ENCODE measurements around the gene PRKCD. TPM values are rescaled to one million over a fixed set of nuclear protein-coding genes. Genes with fewer than 3 reads are reported as not detected.

PRKCD gene
- total and polyA plus RNA-seq, 9 of the 15 experiments (the other 6 are each of a cell fraction or from before 2014, with no cell fraction given): 2.5 to 19.5 (median 6.1) TPM

GRCh38 chr3:53195602-53196574 is 34.9 kb downstream of the PRKCD start:
- in situ Hi-C loops (cut with MboI): loop anchor here (5.0 kb wide), 1 partner anchor 84 kb away; no protein-coding TSS in a partner anchor
- Histone ChIP-seq H4K20me1 (replicated peaks; ENCODE audit: control insufficient read depth, insufficient read depth, low read length) (0 out of 2 replicates have a peak, but pooled peaks cover 5% of the 10 kb centered on the region), H3K9me3 (replicated peaks; ENCODE audit: control insufficient read depth, insufficient read depth, low read depth, low read length) (no peaks in the 10 kb centered on the region), H3K4me1 (replicated peaks in 1 of 2; ENCODE audit: control insufficient read depth in 2 of 2, insufficient read depth in 2 of 2, low read length in 2 of 2) (peaks cover 9 to 19% of the 10 kb centered on the region in 2 experiments; a peak in 4 of 5 replicates), H3K27ac (ENCODE audit: extremely low read depth, low read depth, low read length) (no peak overlapping the region), H3K9me1 (ENCODE audit: control insufficient read depth, insufficient read depth, low read length) (no peaks in the 10 kb centered on the region), H3K9ac (ENCODE audit: insufficient read depth in 1 of 2, low read depth in 2 of 2, low read length in 2 of 2) (peak overlapping the region in 1 of 2 experiments; percentile 26; a peak in 1 of 4 replicates), H2AFZ (ENCODE audit: low read depth, low read length) (peak overlapping the region; percentile 77), H3K4me3 (no peak overlapping the region), H3K79me2 (ENCODE audit: control insufficient read depth, insufficient read depth, low read length) (no peaks in the 10 kb centered on the region), H3K4me2 (ENCODE audit: insufficient read depth, low read length) (peak overlapping the region; percentile 34; the same call in 1 of the 2 replicates), H3K27me3 (ENCODE audit: control insufficient read depth in 2 of 2, insufficient read depth in 2 of 2, low read length in 2 of 2) (no peaks in the 10 kb centered on the region), H3K36me3 (ENCODE audit: control insufficient read depth, insufficient read depth, low read length) (0 out of 3 replicates have a peak, but pooled peaks cover 2% of the 10 kb centered on the region)
- ChIA-PET CTCF (ENCODE audit: low intra/inter-chr PET ratio) (interaction anchor here (0.8 to 2.5 kb wide), 3 partner anchors 82 to 515 kb away, joined by 3 to 32 read pairs (median 4); no protein-coding TSS in a partner anchor), POLR2A (interaction anchor here (0.7 to 1.2 kb wide), 5 partner anchors 29 to 147 kb away, joined by 3 to 5 read pairs (median 3); no protein-coding TSS in a partner anchor)
- FAIRE-seq (peak; percentile 67), DNase-seq (ENCODE audit: extremely low read depth in 1 of 4, low spot score in 3 of 4) (peak; percentile 66 to 76 (median 74)), ATAC-seq (peak; percentile 87)
- WGBS (ENCODE audit: insufficient coverage, low coverage, missing lambda C conversion rate): 28% methylated on average over 22 of the region's 36 CpGs
- intact Hi-C loops (cut with micrococcal nuclease): loop anchor here (1.0 to 5.0 kb wide), 3 partner anchors 64 to 345 kb away; partner anchors contain the start of gene RFT1
- BruUV-seq (replicated peaks): no TSS peak
- TF ChIP-seq ZNF592 (IDR thresholded peaks at IDR 0.05) (0 out of 2 replicates have a peak, but pooled peaks have one; percentile 35), CTCFL (IDR thresholded peaks at IDR 0.05; ENCODE audit: borderline replicate concordance, insufficient read depth, low read depth, low read length, poor library complexity, severe bottlenecking) (peak; percentile 35), ARID2 (IDR thresholded peaks at IDR 0.05) (peak; percentile 42; the same call in 1 of the 2 replicates), TFAP4 (CRISPR knock-in tag; IDR thresholded peaks at IDR 0.05; ENCODE audit: borderline replicate concordance) (peak; percentile 96), BMI1 (IDR thresholded peaks at IDR 0.05; ENCODE audit: low read length) (no peak), ZBTB9 (CRISPR knock-in tag; IDR thresholded peaks at IDR 0.05) (peak; percentile 20; the same call in 1 of the 2 replicates), ZNF263 (CRISPR knock-in tag; IDR thresholded peaks at IDR 0.05; ENCODE audit: borderline replicate concordance) (0 out of 2 replicates have a peak, but pooled peaks have one; percentile 59), MEIS2 (IDR thresholded peaks at IDR 0.05; ENCODE audit: partially characterized antibody) (no peak), SIN3A (IDR thresholded peaks at IDR 0.05; ENCODE audit: borderline replicate concordance in 2 of 2, control insufficient read depth in 1 of 2, low read depth in 2 of 2, low read length in 2 of 2) (no peak)
